Neuronal stem cell (in vitro differentiated cells): ENCODE results near the gene CFD.
A peak's percentile ranks its signal among the peaks of the same experiment; 100 is the strongest.

ENCODE experiments used
- DNase-seq: peaks from one replicate; pipeline ENCODE4 v3.0.0-alpha.2; 2013; ENCODE audit warnings: low spot score
- H2AFZ ChIP-seq: one replicate; pipeline ENCODE4 v1.6.1; 2013; ENCODE audit warnings: mild to moderate bottlenecking, low read length, inconsistent platforms
- H2AK5ac ChIP-seq: 2 replicates; pipeline ENCODE4 v1.6.1; 2013; ENCODE audit warnings: low read depth, mild to moderate bottlenecking, inconsistent platforms, low read length, moderate library complexity, mixed read lengths
- H2BK120ac ChIP-seq: 2 replicates; pipeline ENCODE4 v1.6.1; 2013; ENCODE audit warnings: low read depth, mild to moderate bottlenecking, inconsistent platforms, low read length, moderate library complexity, mixed read lengths
- H2BK12ac ChIP-seq: one replicate; pipeline ENCODE4 v1.6.1; 2013; ENCODE audit warnings: low read length, inconsistent platforms
- H2BK15ac ChIP-seq: 2 replicates; pipeline ENCODE4 v1.6.1; 2013; ENCODE audit warnings: mild to moderate bottlenecking, low read length, inconsistent platforms, mixed read lengths
- H2BK5ac ChIP-seq: one replicate; pipeline ENCODE4 v1.6.1; 2013; ENCODE audit warnings: inconsistent platforms, mild to moderate bottlenecking, low read length, moderate library complexity
- H3K14ac ChIP-seq: one replicate; pipeline ENCODE4 v1.6.1; 2013; ENCODE audit warnings: low read length, inconsistent platforms
- H3K18ac ChIP-seq: 2 replicates; pipeline ENCODE4 v1.6.1; 2013; ENCODE audit warnings: low read length, inconsistent platforms
- H3K23ac ChIP-seq: 2 replicates; pipeline ENCODE4 v1.6.1; 2013; ENCODE audit warnings: low read depth, mild to moderate bottlenecking, mixed read lengths, low read length, inconsistent platforms; ENCODE audit not compliant: poor library complexity
- H3K27ac ChIP-seq: replicated peaks from 3 replicates; pipeline ENCODE4 v1.5.1; 2013; ENCODE audit warnings: low read length, inconsistent platforms
- H3K27me3 ChIP-seq, 3 experiments: 2 replicates each; pipeline ENCODE4 v1.6.1; 2013; ENCODE audit warnings: low read length in 3 of 3, mild to moderate bottlenecking in 2 of 3, inconsistent platforms in 1 of 3, low read depth in 1 of 3, mixed read lengths in 1 of 3, moderate library complexity in 1 of 3; ENCODE audit not compliant: control insufficient read depth in 3 of 3, insufficient read depth in 3 of 3
- H3K36me3 ChIP-seq, 2 donors: replicated peaks in 1 of 2; 2 replicates each; pipeline ENCODE4 v1.6.1; 2013; ENCODE audit warnings: low read length in 2 of 2; ENCODE audit not compliant: control insufficient read depth in 2 of 2, insufficient read depth in 2 of 2
- H3K4ac ChIP-seq: 2 replicates; pipeline ENCODE4 v1.6.1; 2013; ENCODE audit warnings: inconsistent platforms, mild to moderate bottlenecking, low read length, moderate library complexity
- H3K4me1 ChIP-seq, 2 donors: 1 replicate in 1 of 2; 2 replicates in 1 of 2; pipeline ENCODE4 v1.6.1; 2013; ENCODE audit warnings: low read length in 2 of 2, low read depth in 1 of 2; ENCODE audit not compliant: control insufficient read depth in 2 of 2, insufficient read depth in 1 of 2
- H3K4me2 ChIP-seq: one replicate; pipeline ENCODE4 v1.6.1; 2013; ENCODE audit warnings: mild to moderate bottlenecking, low read length, inconsistent platforms; ENCODE audit not compliant: insufficient read depth, poor library complexity, severe bottlenecking
- H3K4me3 ChIP-seq, 2 donors: 2 replicates each; pipeline ENCODE4 v1.5.1; 2013; ENCODE audit warnings: low read length in 2 of 2, mild to moderate bottlenecking in 2 of 2, inconsistent platforms in 1 of 2, moderate library complexity in 1 of 2
- H3K79me1 ChIP-seq: one replicate; pipeline ENCODE4 v1.6.1; 2013; ENCODE audit warnings: low read depth, mild to moderate bottlenecking, inconsistent platforms, low read length, moderate library complexity
- H3K9ac ChIP-seq: one replicate; pipeline ENCODE4 v1.6.1; 2013; ENCODE audit warnings: mild to moderate bottlenecking, low read depth, low read length, inconsistent platforms; ENCODE audit not compliant: poor library complexity
- H3K9me3 ChIP-seq, 2 donors: replicated peaks in 1 of 2; 2 replicates each; pipeline versions ENCODE3 to v1.6.1; 2013; ENCODE audit warnings: low read length in 2 of 2, mild to moderate bottlenecking in 2 of 2, inconsistent platforms in 1 of 2, low read depth in 1 of 2, mixed read lengths in 1 of 2, moderate library complexity in 1 of 2; ENCODE audit not compliant: control insufficient read depth in 2 of 2, insufficient read depth in 1 of 2
- H4K8ac ChIP-seq: one replicate; pipeline ENCODE4 v1.6.1; 2013; ENCODE audit warnings: low read depth, mild to moderate bottlenecking, inconsistent platforms, low read length, moderate library complexity
- H4K91ac ChIP-seq: one replicate; pipeline ENCODE4 v1.6.1; 2013; ENCODE audit warnings: low read length, low read depth, mild to moderate bottlenecking, inconsistent platforms; ENCODE audit not compliant: poor library complexity
- WGBS, 2 donors: extraction: QIAGEN DNeasy Blood & Tissue Kit; methylation state at CpG; one replicate each; pipeline ENCODE4 v1.1.7; 2013; ENCODE audit warnings: missing lambda C conversion rate in 2 of 2, mixed read lengths in 1 of 2; ENCODE audit not compliant: insufficient read length in 2 of 2, insufficient replicate concordance in 1 of 2; ENCODE audit errors: extremely low coverage in 2 of 2; 5-methylcytosine and 5-hydroxymethylcytosine counted together

CFD gene

GRCh38 chr19:827314-827709, 32.2 kb upstream of the CFD start:
- Histone ChIP-seq H2BK5ac (no peak overlapping the region), H2BK120ac (no peak overlapping the region), H2AFZ (no peak overlapping the region), H2AK5ac (peak overlapping the region; percentile 97), H3K36me3 (no peaks in the 10 kb centered on the region), H3K23ac (peak overlapping the region; percentile 73), H3K27me3 (no peaks in the 10 kb centered on the region), H2BK15ac (peak overlapping the region; percentile 85), H3K14ac (no peak overlapping the region), H3K4ac (no peak overlapping the region), H3K9ac (no peak overlapping the region), H3K4me1 (peaks cover 6% of the 10 kb centered on the region in 2 donors), H4K8ac (no peak overlapping the region), H3K4me2 (no peak overlapping the region), H2BK12ac (peak overlapping the region; percentile 30), H3K9me3 (no peaks in the 10 kb centered on the region), H3K79me1 (no peaks in the 10 kb centered on the region), H3K4me3 (no peak overlapping the region), H4K91ac (no peak overlapping the region), H3K27ac (no peak overlapping the region), H3K18ac (no peak overlapping the region)
- no CpG with 5 or more reads among the region's 11 CpGs for WGBS, 2 donors
- DNase-seq, result no peak

GRCh38 chr19:827710-828321, 31.6 kb upstream of the CFD start, which contains the start of gene AZU1:
Gene AZU1, plus strand, starts transcription at chr19:827837. Its CDS starts 10 bp downstream, at chr19:827847.
- Histone ChIP-seq H3K36me3 (no peaks in the 10 kb centered on the region), H3K27me3 (no peaks in the 10 kb centered on the region), H2BK15ac (peak within 1 kb of the TSS; percentile 85), H3K4me3 (no peak within 1 kb of the TSS), H2BK5ac (no peak within 1 kb of the TSS), H3K27ac (no peak within 1 kb of the TSS), H3K14ac (peak within 1 kb of the TSS; percentile 38), H3K4me2 (no peak within 1 kb of the TSS), H3K9me3 (no peaks in the 10 kb centered on the region), H3K18ac (peak within 1 kb of the TSS; percentile 35), H3K4me1 (peaks cover 4% of the 10 kb centered on the region in 2 donors), H2AK5ac (peak within 1 kb of the TSS; percentile 97), H3K4ac (no peak within 1 kb of the TSS), H3K23ac (peak within 1 kb of the TSS; percentile 73), H2BK12ac (peak within 1 kb of the TSS; percentile 30), H2AFZ (no peak within 1 kb of the TSS), H3K9ac (peak within 1 kb of the TSS; percentile 4), H3K79me1 (no peaks in the 10 kb centered on the region), H4K91ac (no peak within 1 kb of the TSS), H4K8ac (no peak within 1 kb of the TSS), H2BK120ac (no peak within 1 kb of the TSS)
- DNase-seq, result no peak
- no CpG with 5 or more reads among the region's 33 CpGs for WGBS, 2 donors

GRCh38 chr19:829129-829758, 30.2 kb upstream of the CFD start:
- no peaks in the 10 kb centered on the region for H3K4me1 ChIP-seq
- H3K27ac ChIP-seq, result no peak overlapping the region
- H3K4ac ChIP-seq, result no peak overlapping the region
- no peak overlapping the region for H2BK120ac ChIP-seq
- peak overlapping the region; percentile 78 for H2BK15ac ChIP-seq
- no peak overlapping the region for H2AFZ ChIP-seq
- no peak overlapping the region for H3K4me3 ChIP-seq
- no peaks in the 10 kb centered on the region for H3K9me3 ChIP-seq
- H2BK5ac ChIP-seq, result no peak overlapping the region
- no peaks in the 10 kb centered on the region for H3K79me1 ChIP-seq
- H3K36me3 ChIP-seq, result no peaks in the 10 kb centered on the region
- WGBS, 2 donors, result no CpG with 5 or more reads among the region's 18 CpGs
- H3K4me2 ChIP-seq, result no peak overlapping the region
- no peak overlapping the region for H4K91ac ChIP-seq
- peak overlapping the region; percentile 89 for H3K23ac ChIP-seq
- H4K8ac ChIP-seq, result no peak overlapping the region
- no peaks in the 10 kb centered on the region for H3K27me3 ChIP-seq
- peak overlapping the region; percentile 48 for H2AK5ac ChIP-seq
- DNase-seq, result no peak
- H3K14ac ChIP-seq, result peak overlapping the region; percentile 56
- peak overlapping the region; percentile 81 for H3K18ac ChIP-seq
- no peak overlapping the region for H3K9ac ChIP-seq
- H2BK12ac ChIP-seq, result no peak overlapping the region
